ENCODE results near the gene B3GAT3.
A peak's percentile ranks its signal among the peaks of the same experiment; 100 is the strongest.

Gene B3GAT3

DNA sequence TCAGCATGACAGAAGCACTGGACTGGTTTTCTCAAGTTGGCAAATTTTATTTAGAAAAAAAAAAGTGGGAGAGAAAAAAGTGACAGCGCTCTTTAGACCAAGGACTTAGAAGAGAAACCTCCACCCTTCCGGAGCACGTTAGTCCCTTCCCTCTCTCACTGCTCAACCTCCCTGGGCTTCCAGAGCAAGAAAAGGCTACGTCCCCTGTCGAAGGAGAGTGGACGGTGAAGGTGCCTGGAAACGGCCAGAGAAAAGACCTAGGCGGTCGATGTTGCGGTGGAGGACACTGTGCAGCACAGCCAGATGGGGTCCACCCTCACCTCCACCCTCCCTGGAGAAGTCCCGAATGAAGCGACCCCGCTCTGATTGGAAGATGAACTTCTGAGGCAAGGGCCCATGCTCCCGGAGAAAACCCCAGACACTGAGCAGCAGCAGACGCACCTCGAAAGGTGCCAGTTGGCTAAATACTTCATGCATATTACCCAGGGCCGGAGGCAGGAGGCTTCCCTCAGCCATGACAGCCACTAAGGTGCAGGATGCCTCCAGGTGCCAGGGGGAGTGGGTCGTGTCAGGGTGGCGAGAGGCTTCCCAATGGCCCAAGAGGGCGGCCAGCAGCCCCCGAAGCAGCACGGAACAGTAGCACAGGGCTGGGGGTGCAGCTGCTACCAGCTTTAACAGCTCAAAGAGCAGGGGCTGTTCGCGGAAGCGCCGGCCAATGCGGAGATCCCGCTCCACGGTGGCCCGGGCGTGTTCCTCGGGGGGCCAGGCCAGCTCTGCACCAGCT, 25.2 kb upstream of the B3GAT3 start:
- H3K79me2 ChIP-seq (ENCODE audit: insufficient read depth, low read length), result peaks cover 52% of the 10 kb centered on the region
- no peaks in the 10 kb centered on the region for H3K9me3 ChIP-seq (ENCODE audit: insufficient read depth, low read length)
- no peaks in the 10 kb centered on the region for H4K20me1 ChIP-seq (ENCODE audit: low read depth, low read length)
- H3K9ac ChIP-seq (ENCODE audit: low read length), result peak overlapping the region; percentile 98; the same call in 1 of the 2 replicates
- H3K36me3 ChIP-seq (ENCODE audit: low read length), result no peaks in the 10 kb centered on the region
- H2AFZ ChIP-seq (ENCODE audit: low read depth, low read length, severe bottlenecking), result no peak overlapping the region
- TF ChIP-seq, protein P1, sequence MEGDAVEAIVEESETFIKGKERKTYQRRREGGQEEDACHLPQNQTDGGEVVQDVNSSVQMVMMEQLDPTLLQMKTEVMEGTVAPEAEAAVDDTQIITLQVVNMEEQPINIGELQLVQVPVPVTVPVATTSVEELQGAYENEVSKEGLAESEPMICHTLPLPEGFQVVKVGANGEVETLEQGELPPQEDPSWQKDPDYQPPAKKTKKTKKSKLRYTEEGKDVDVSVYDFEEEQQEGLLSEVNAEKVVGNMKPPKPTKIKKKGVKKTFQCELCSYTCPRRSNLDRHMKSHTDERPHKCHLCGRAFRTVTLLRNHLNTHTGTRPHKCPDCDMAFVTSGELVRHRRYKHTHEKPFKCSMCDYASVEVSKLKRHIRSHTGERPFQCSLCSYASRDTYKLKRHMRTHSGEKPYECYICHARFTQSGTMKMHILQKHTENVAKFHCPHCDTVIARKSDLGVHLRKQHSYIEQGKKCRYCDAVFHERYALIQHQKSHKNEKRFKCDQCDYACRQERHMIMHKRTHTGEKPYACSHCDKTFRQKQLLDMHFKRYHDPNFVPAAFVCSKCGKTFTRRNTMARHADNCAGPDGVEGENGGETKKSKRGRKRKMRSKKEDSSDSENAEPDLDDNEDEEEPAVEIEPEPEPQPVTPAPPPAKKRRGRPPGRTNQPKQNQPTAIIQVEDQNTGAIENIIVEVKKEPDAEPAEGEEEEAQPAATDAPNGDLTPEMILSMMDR (IDR thresholded peaks at IDR 0.05; ENCODE audit: insufficient read depth, low read length, poor library complexity, severe bottlenecking), result no peak
- TF ChIP-seq EZH2phosphoT487 (conservative IDR thresholded peaks at IDR 0.05; ENCODE audit: low read length), result no peak
- no peaks in the 10 kb centered on the region for H3K9me2 ChIP-seq (replicated peaks; ENCODE audit: insufficient read depth, low read length)
- H3K27ac ChIP-seq (ENCODE audit: low read depth, low read length), result peak overlapping the region; percentile 21; the same call in 1 of the 2 replicates
- H3K4me3 ChIP-seq (ENCODE audit: insufficient read depth, low read length, poor library complexity, severe bottlenecking), result no peak overlapping the region
- peaks cover 4% of the 10 kb centered on the region for H3F3A ChIP-seq (ENCODE audit: insufficient read depth)
- no peaks in the 10 kb centered on the region for H3K27me3 ChIP-seq (ENCODE audit: low read length)
- H3K4me2 ChIP-seq (ENCODE audit: low read depth, low read length, poor library complexity, severe bottlenecking), result peak overlapping the region; percentile 36

DNA sequence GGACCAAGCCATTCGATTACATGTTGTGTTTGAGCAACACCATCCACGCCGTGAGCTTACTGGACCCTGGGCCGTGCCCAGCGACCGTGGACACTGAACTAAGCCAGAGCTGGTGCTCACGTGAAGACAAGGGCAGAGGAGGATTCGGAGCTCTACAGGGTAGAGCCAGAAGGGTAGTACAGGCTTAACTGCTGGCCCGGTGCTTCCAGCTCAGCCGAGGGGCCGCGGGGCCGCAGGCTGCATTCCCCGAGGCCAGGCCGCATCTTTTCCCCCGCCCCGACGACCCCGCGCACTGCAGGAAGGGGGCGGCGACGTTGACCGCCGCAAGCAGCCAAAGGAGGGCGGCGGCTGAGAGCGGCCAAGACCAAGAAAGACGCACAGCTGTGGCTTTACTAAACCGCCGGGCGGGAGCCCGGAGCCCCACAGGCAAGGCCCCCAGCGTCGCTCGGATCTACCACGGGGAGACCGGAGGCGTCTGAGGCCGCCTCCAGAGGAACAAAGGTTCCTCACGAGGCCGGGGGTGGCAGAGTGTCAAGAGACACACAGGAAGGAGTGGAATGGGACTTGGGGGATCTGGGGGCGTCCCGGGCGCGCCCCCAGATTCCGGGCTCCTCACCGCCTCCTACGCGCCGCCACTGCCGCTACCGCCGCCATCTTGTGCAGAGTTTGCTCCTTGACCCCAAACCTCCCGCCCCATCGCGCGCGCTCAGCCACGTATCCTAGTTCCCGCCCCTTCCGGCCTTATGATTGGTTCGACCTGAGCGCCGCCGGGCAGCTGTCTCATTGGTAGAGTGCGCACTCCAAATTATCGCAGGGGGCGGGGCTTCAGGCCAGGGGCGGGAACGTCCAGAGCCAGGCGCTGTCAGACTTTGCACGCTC, 24.4 kb upstream of the B3GAT3 start, which contains the start of gene GANAB:
Gene GANAB, minus strand, starts transcription at position 668 of the 879 bp plus-strand sequence. Its CDS starts 14 bp downstream, at position 654.
- Histone ChIP-seq H2AFZ (ENCODE audit: low read depth, low read length, severe bottlenecking) (no peak within 1 kb of the TSS), H3F3A (ENCODE audit: insufficient read depth) (peaks cover 4% of the 10 kb centered on the region), H3K9me2 (replicated peaks; ENCODE audit: insufficient read depth, low read length) (no peaks in the 10 kb centered on the region), H4K20me1 (ENCODE audit: low read depth, low read length) (no peaks in the 10 kb centered on the region), H3K79me2 (ENCODE audit: insufficient read depth, low read length) (peaks cover 49% of the 10 kb centered on the region), H3K36me3 (ENCODE audit: low read length) (no peaks in the 10 kb centered on the region), H3K27ac (ENCODE audit: low read depth, low read length) (peak within 1 kb of the TSS; percentile 79), H3K9me3 (ENCODE audit: insufficient read depth, low read length) (no peaks in the 10 kb centered on the region), H3K27me3 (ENCODE audit: low read length) (no peaks in the 10 kb centered on the region), H3K4me2 (ENCODE audit: low read depth, low read length, poor library complexity, severe bottlenecking) (peak within 1 kb of the TSS; percentile 86), H3K4me3 (ENCODE audit: insufficient read depth, low read length, poor library complexity, severe bottlenecking) (peak within 1 kb of the TSS; percentile 89), H3K9ac (ENCODE audit: low read length) (peak within 1 kb of the TSS; percentile 98)
- TF ChIP-seq EZH2phosphoT487 (conservative IDR thresholded peaks at IDR 0.05; ENCODE audit: low read length), result no peak
- TF ChIP-seq, protein P1 (IDR thresholded peaks at IDR 0.05; ENCODE audit: insufficient read depth, low read length, poor library complexity, severe bottlenecking), result no peak

DNA sequence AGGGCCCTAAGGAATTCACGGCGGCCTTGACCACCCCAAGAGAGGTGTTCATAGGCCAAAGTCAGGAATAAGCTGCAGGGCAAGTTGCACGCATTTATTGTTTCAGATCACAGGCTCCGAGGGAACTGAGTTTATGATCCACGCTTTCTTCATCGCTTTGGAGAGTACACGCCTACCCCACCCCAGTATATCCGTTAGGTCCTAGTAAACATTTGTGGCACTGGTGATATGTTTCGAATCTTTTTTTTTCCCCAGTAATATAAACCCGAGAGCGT, 23.8 kb upstream of the B3GAT3 start:
- Histone ChIP-seq H3K9me2 (replicated peaks; ENCODE audit: insufficient read depth, low read length) (no peaks in the 10 kb centered on the region), H4K20me1 (ENCODE audit: low read depth, low read length) (no peaks in the 10 kb centered on the region), H3K4me3 (ENCODE audit: insufficient read depth, low read length, poor library complexity, severe bottlenecking) (peak overlapping the region; percentile 89), H3K4me2 (ENCODE audit: low read depth, low read length, poor library complexity, severe bottlenecking) (peak overlapping the region; percentile 86), H3K9me3 (ENCODE audit: insufficient read depth, low read length) (no peaks in the 10 kb centered on the region), H3K79me2 (ENCODE audit: insufficient read depth, low read length) (peaks cover 51% of the 10 kb centered on the region), H3K9ac (ENCODE audit: low read length) (peak overlapping the region; percentile 98), H3K27ac (ENCODE audit: low read depth, low read length) (peak overlapping the region; percentile 79), H3K27me3 (ENCODE audit: low read length) (no peaks in the 10 kb centered on the region), H3F3A (ENCODE audit: insufficient read depth) (peaks cover 4% of the 10 kb centered on the region), H3K36me3 (ENCODE audit: low read length) (no peaks in the 10 kb centered on the region), H2AFZ (ENCODE audit: low read depth, low read length, severe bottlenecking) (no peak overlapping the region)
- TF ChIP-seq, protein P1 (IDR thresholded peaks at IDR 0.05; ENCODE audit: insufficient read depth, low read length, poor library complexity, severe bottlenecking), result no peak
- TF ChIP-seq EZH2phosphoT487 (conservative IDR thresholded peaks at IDR 0.05; ENCODE audit: low read length), result no peak

All from SU-DHL-6 (cell line).